Measurements from ENCODE around the gene SUPV3L1. TPM values are rescaled to one million over a fixed set of nuclear protein-coding genes. Genes with fewer than 3 reads are reported as not detected.
"Not testable (repeated sequence)": the region's sequence is repeated elsewhere in the genome, so short reads cannot be mapped to it uniquely, and the experiment has no call there.

The SUPV3L1 gene
- total RNA-seq, 1 donor from 2014 or later: 36.6 TPM

DNA sequence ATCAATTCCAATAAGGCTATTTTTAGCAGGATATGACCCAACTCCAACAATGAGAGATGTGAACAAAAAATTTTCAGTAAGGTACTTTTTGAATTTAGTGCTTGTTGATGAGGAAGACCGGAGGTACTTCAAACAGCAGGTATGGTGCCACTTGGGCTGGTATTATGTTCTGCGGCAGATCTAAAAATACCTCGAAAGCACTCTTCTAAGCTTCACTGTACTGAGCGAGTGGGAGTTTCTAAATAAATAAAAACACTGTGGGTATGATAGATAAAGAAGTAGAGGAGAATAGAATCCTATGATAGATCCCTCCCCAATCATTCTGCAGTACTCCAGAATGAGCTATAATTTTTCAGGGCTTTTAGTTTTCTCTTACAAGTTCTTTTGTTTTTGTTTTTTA, 11.5 kb upstream of the SUPV3L1 start:
- Mint-ChIP-seq H3K9me3 (no peaks in the 10 kb centered on the region), H3K4me3 (no peak overlapping the region), H3K27me3 (no peaks in the 10 kb centered on the region), H3K4me1 (ENCODE audit: unreplicated experiment) (no peaks in the 10 kb centered on the region), H3K36me3 (peaks cover 5% of the 10 kb centered on the region), H3K27ac (no peak overlapping the region)
- no peak for DNase-seq (ENCODE audit: extremely low spot score, unreplicated experiment)
- TF ChIP-seq, protein P1, sequence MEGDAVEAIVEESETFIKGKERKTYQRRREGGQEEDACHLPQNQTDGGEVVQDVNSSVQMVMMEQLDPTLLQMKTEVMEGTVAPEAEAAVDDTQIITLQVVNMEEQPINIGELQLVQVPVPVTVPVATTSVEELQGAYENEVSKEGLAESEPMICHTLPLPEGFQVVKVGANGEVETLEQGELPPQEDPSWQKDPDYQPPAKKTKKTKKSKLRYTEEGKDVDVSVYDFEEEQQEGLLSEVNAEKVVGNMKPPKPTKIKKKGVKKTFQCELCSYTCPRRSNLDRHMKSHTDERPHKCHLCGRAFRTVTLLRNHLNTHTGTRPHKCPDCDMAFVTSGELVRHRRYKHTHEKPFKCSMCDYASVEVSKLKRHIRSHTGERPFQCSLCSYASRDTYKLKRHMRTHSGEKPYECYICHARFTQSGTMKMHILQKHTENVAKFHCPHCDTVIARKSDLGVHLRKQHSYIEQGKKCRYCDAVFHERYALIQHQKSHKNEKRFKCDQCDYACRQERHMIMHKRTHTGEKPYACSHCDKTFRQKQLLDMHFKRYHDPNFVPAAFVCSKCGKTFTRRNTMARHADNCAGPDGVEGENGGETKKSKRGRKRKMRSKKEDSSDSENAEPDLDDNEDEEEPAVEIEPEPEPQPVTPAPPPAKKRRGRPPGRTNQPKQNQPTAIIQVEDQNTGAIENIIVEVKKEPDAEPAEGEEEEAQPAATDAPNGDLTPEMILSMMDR (conservative IDR thresholded peaks at IDR 0.05): no peak

DNA sequence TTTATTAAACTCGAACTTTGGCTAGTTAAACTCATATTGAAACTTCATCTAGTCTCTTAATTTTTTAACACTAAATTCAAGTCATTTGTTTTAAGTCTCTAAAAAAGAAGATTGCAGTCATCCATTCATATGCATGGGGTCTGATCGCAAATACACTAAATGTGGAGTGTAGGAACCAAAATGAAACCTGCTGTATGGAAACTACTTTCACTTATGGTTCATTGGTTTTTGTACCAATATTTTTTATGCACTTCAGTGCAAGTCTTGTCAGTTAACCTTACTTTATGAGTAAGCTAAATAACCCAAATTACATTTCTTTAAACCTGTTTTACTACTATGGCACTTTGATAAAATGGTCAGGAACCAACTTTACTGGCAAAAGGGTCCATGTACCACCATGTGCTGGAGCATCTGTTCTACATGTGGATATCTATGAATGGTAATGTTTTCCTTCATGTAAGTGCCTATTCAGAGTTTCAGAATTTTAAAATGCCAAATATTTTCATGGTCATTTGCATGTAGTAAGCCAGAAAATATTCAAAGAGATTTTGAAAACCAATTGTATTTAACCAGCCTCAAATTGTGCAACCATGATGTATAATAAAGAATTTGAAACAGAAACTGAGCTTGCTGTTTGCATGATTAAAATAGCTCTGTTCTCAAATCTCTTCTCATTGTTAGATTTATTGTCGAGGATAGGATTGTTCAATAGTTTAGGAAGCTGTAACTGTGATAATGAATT, 7.6 kb upstream of the SUPV3L1 start:
- no peak overlapping the region for H3K4me3 Mint-ChIP-seq
- H3K27me3 Mint-ChIP-seq: no peaks in the 10 kb centered on the region
- H3K36me3 Mint-ChIP-seq: peaks cover 5% of the 10 kb centered on the region
- DNase-seq (ENCODE audit: extremely low spot score, unreplicated experiment): no peak
- no peaks in the 10 kb centered on the region for H3K4me1 Mint-ChIP-seq (ENCODE audit: unreplicated experiment)
- TF ChIP-seq, protein P1 (conservative IDR thresholded peaks at IDR 0.05): no peak
- H3K27ac Mint-ChIP-seq: no peak overlapping the region
- H3K9me3 Mint-ChIP-seq: no peaks in the 10 kb centered on the region

DNA sequence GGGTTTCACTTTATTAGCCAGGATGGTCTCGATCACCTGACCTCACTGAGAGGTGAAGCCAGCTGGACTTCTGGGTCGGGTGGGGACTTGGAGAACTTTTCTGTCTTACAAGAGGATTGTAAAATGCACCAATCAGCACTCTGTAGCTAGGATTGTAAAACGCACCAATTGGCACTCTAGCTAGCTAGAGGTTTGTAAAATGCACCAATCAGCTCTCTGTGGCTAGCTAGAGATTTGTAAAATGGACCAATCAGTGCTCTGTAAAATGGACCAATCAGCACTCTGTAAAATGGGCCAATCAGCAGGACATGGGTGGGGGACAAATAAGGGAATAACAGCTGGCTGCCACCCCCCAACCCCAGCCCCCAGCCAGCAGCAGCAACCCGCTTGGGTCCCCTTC, 4.7 kb upstream of the SUPV3L1 start:
- DNase-seq (ENCODE audit: extremely low spot score, unreplicated experiment); H3K27ac Mint-ChIP-seq; H3K36me3 Mint-ChIP-seq; H3K27me3 Mint-ChIP-seq; H3K9me3 Mint-ChIP-seq; H3K4me3 Mint-ChIP-seq; H3K4me1 Mint-ChIP-seq (ENCODE audit: unreplicated experiment): not testable (repeated sequence)

DNA sequence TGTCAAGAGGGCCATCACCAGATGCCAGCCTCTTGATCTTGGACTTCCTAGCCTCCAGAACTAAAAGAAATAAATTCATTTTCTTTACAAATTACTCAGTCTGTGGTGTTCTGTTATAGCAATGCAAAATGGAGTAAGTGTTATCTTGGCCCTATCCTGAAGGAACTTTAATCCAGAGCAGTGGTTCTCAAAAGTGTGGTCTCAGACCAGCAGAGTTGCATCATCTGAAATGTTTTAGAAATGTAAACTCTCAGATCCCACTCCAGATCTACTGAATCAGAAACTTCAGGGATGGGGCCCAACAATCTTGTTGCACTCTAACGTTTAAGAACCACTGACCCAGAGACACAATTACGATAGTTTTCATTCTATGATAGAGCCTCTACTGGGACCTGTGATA, 3.2 kb upstream of the SUPV3L1 start:
- Mint-ChIP-seq H3K4me1 (ENCODE audit: unreplicated experiment) (peaks cover 13% of the 10 kb centered on the region), H3K9me3 (no peaks in the 10 kb centered on the region), H3K27ac (peak overlapping the region; percentile 27), H3K27me3 (no peaks in the 10 kb centered on the region), H3K4me3 (no peak overlapping the region), H3K36me3 (no peaks in the 10 kb centered on the region)
- DNase-seq (ENCODE audit: extremely low spot score, unreplicated experiment): no peak
- TF ChIP-seq, protein P1 (conservative IDR thresholded peaks at IDR 0.05): no peak

DNA sequence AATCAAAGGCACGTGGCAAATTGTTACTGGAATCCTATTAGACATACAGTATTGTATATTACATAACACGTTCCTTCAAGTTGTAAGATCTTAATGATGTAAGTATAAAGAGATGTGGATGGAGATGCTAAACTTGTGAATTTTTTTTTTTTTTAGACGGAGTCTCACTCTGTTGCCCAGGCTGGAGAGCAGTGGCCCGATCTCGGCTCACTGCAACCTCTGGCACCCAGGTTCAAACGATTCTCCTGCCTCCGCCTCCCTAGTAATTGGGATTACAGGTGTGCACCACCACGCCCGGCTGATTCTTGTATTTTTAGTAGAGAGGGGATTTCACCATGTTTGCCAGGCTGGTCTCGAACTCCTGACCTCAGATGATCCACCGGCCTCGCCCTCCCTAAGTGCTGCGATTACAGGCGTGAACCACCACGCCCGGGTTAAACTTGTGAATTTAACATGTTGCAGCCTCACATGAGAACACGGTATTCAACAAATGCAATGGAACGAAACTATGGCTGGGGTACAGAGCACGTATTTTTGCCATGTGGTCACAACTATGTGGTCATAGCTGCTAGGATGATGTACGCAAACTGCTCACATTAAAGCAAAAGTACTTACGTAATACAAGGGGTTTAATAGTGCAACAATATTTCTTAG, 818 bp upstream of the SUPV3L1 start:
- TF ChIP-seq, protein P1 (conservative IDR thresholded peaks at IDR 0.05): no peak
- Mint-ChIP-seq H3K9me3 (no peaks in the 10 kb centered on the region), H3K36me3 (peaks cover 5% of the 10 kb centered on the region), H3K4me3 (peak overlapping the region; percentile 94), H3K27ac (peak overlapping the region; percentile 100), H3K27me3 (no peaks in the 10 kb centered on the region), H3K4me1 (ENCODE audit: unreplicated experiment) (peaks cover 17% of the 10 kb centered on the region)
- DNase-seq (ENCODE audit: extremely low spot score, unreplicated experiment): no peak

DNA sequence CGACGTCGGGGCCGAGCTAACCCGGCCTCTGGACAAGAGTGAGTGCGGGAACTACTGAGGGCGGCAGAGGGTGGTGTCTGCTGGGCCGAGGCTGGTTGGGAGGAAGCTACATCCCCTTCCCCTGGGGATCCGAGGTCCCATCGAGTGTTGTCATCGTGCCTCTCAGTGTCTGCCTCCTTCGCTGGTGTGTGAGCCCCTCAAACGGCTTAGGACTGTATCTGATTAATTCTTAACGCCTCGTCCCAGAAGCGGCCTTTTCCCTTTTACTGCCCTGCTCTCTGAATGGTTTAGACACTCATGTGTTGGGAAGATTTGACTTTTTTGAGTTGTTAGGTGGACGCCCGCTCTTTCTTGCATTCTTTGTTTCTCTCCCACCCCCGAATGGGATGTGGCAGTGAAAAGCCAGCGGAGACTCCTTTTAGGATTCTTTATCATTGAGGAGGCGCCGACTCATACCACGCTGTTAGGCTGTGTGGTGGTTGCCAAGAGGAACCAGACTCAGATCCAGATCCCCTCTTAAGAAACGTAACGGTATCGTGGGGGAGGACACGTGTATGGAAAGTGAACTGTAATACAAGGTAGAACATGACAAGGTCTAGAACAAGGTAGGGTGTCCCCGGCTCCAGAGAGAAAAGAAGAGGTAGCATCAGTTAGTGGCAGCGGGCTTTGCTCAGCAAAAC, 631 bp downstream of the SUPV3L1 start:
- Mint-ChIP-seq H3K4me3 (peak overlapping the region; percentile 94), H3K4me1 (ENCODE audit: unreplicated experiment) (peaks cover 17% of the 10 kb centered on the region)
- no peak for DNase-seq (ENCODE audit: extremely low spot score, unreplicated experiment)

More for the DNA sequence above, 631 bp downstream of the SUPV3L1 start:
- TF ChIP-seq, protein P1 (conservative IDR thresholded peaks at IDR 0.05): no peak
- H3K36me3 Mint-ChIP-seq: peaks cover 5% of the 10 kb centered on the region
- peak overlapping the region; percentile 100 for H3K27ac Mint-ChIP-seq
- H3K9me3 Mint-ChIP-seq: no peaks in the 10 kb centered on the region
- no peaks in the 10 kb centered on the region for H3K27me3 Mint-ChIP-seq
